GM12874 (cell line): Measurements from ENCODE around the gene SH3RF3.

Source experiments
- CTCF ChIP-seq: IDR thresholded peaks from 2 replicates; pipeline ENCODE4 v1.5.1; 2011; ENCODE audit warnings: low read depth, mild to moderate bottlenecking, control low read depth, low read length, moderate library complexity; ENCODE audit not compliant: insufficient read depth

The SH3RF3 gene

GRCh38 chr2:109440499-109441156 lies 311.6 kb downstream of the SH3RF3 start:
- TF ChIP-seq CTCF, result no peak

GRCh38 chr2:109442715-109443319 lies 313.8 kb downstream of the SH3RF3 start:
- TF ChIP-seq CTCF, result no peak

GRCh38 chr2:109444916-109445315 lies 315.9 kb downstream of the SH3RF3 start:
- no peak for TF ChIP-seq CTCF

- no peak for TF ChIP-seq CTCF
These were observed 317.5 kb downstream of the SH3RF3 start for GRCh38 chr2:109446278-109447131.

GRCh38 chr2:109447251-109447661 lies 318.3 kb downstream of the SH3RF3 start:
- TF ChIP-seq CTCF, result no peak

GRCh38 chr2:109447776-109448175 lies 318.8 kb downstream of the SH3RF3 start:
- TF ChIP-seq CTCF, result no peak

GRCh38 chr2:109448207-109448606 lies 319.2 kb downstream of the SH3RF3 start:
- TF ChIP-seq CTCF, result no peak
